ENCODE measurements around the gene TCOF1.
"Not testable (repeated sequence)": the region's sequence is repeated elsewhere in the genome, so short reads cannot be mapped to it uniquely, and the experiment has no call there.

Gene TCOF1

DNA sequence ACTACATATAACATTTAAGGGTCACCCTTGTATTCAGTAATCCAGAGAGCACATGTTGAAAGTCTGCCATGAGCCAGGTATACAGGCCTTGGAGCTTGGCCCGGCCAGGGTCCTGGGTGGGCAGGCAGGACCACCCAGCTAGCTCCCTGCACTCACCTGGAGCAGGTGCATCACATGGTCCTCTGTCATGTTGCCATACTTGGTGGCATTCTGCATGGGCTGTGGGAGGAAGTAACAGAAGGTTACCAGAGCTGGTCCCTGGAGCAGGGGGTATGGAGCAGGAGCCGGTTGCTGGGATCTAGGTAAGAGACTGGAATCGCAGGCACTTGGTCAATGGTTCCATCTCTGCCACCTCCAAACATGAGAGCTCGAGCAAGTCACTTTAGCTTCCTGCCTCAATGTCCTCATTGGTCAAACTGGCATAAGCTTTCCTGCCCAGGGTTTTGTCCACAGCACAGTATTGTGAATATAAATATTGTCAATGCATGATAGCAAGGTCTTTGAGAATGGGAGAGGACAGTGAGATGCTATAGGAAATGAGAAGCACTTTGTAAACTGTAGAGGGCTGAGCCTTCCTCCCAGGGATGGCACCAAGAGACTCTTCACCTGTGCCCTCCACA, 48.7 kb downstream of the TCOF1 start:
- ATAC-seq = no peak

- no peak for ATAC-seq
Measured at GRCh38 chr5:150406723-150407095, 49.2 kb downstream of the TCOF1 start.

GRCh38 chr5:150407096-150407720, 49.7 kb downstream of the TCOF1 start:
- no peak for ATAC-seq

- ATAC-seq = no peak
Measured at GRCh38 chr5:150408231-150408943, 50.9 kb downstream of the TCOF1 start.

DNA sequence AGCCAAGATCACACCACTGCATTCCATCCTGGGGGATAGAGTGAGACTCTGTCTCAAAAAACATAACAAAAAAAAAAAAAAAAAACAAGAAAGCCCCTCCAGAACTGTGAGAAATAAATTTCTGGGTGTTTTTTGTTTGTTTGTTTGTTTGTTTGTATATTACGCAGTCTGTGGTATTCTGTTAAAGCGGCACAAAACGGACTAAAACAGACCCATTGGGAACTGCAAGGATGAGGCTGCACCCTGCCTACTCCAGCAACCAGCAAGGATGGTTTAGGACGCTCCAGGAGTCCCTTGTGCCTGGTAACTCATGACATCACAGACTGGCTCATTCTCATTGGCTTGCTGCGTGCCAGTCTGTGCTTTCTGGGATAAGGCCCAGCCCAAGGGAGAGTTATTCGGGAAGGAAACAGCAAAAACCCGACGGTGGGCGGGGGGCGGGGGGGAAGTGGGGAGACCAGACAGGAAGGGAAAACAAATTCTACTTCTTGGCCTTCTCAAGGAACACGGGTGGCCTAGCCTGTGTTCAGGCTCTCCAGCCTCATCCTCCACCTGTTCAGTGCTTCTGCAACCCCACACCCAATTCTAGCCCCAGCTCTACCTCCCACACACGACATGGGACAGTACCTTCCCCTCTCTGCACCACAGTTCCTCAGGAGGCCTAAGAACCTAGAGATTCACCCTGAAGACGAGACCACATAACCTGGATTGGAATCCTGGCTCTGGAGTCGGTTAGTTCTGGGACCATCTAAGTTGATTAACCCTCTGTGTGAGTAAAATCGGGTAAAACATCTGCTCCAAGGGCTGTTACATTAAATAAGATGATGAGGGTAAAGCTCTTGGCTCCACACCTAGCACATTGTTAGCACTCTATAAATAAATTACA, 52.4 kb downstream of the TCOF1 start:
- peak in 1 of 2 donors; percentile 19 for ATAC-seq

- ATAC-seq = peak; percentile 33 to 43
Measured at GRCh38 chr5:150410524-150411244, 53.2 kb downstream of the TCOF1 start.

GRCh38 chr5:150411245-150411979, 53.9 kb downstream of the TCOF1 start:
- peak; percentile 19 for ATAC-seq

- ATAC-seq = peak; percentile 87
Measured at GRCh38 chr5:150412319-150413175, 55.0 kb downstream of the TCOF1 start, which contains the start of gene CD74. TSS of gene CD74 (minus strand) at chr5:150412910. CDS start at chr5:150412749, 161 bp downstream.

GRCh38 chr5:150413176-150413901, 55.8 kb downstream of the TCOF1 start:
- no peak for ATAC-seq

DNA sequence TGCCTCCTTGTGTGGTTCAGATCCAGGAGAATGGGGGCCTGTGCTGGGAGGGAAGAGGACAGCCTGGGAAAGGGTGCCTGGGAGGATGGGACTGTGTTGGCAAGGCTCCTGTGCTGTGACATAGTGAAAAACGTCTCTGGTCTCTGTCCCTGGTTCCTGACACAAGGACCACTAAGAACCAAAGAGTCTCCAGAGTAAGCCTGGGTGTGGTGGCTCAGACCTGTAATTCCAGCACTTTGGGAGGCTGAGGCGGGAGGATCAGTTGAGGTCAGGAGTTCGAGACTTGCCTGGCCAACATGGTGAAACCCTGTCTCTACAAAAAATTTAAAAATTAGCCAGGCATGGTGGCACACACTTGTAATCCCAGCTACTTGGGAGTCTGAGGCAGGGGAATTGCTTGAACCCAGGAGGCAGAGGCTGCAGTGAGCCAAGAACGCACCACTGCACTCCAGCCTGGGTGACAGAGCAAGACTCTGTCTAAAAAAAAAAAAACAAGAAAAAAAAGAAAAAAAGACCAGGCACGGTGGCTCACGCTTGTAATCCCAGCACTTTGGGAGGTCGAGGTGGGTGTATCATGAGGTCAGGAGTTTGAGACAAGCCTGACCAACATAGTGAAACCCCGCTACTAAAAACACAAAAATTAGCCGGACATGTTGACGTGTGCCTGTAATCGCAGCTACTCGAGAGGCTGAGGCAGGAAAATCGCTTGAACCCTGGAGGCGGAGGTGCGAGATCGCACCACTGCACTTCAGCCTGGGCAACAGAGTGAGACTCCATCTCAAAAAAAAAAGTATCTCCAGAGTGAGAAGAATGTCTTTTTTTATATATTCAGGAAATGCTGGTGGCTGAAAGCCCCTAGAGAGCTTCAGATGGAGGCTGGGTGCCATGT, 56.6 kb downstream of the TCOF1 start:
- not testable (repeated sequence) for ATAC-seq

- ATAC-seq = no peak
Measured at GRCh38 chr5:150419630-150420270, 62.3 kb downstream of the TCOF1 start.

- ATAC-seq = no peak
Measured at GRCh38 chr5:150422075-150422474, 64.6 kb downstream of the TCOF1 start.

- no peak for ATAC-seq
Measured at GRCh38 chr5:150422758-150423157, 65.3 kb downstream of the TCOF1 start.

DNA sequence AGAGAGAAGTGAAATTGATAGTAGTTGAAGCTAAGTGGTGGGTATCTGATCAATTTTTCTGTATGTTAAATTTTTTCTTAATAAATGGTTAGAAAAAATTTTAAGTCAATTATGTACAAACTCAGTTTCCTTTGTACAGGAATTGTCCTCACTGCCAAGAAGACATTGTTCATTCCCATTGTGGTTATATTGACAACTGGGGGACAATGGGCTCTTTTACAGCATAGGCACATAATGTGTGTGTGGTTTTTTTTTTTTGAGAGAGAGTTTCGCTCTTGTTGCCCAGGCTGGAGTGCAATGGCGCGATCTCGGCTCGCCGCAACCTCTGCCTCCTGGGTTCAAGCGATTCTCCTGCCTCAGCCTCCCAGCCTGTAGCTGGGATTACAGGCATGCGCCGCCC, 68.7 kb downstream of the TCOF1 start:
- not testable (repeated sequence) for ATAC-seq

DNA sequence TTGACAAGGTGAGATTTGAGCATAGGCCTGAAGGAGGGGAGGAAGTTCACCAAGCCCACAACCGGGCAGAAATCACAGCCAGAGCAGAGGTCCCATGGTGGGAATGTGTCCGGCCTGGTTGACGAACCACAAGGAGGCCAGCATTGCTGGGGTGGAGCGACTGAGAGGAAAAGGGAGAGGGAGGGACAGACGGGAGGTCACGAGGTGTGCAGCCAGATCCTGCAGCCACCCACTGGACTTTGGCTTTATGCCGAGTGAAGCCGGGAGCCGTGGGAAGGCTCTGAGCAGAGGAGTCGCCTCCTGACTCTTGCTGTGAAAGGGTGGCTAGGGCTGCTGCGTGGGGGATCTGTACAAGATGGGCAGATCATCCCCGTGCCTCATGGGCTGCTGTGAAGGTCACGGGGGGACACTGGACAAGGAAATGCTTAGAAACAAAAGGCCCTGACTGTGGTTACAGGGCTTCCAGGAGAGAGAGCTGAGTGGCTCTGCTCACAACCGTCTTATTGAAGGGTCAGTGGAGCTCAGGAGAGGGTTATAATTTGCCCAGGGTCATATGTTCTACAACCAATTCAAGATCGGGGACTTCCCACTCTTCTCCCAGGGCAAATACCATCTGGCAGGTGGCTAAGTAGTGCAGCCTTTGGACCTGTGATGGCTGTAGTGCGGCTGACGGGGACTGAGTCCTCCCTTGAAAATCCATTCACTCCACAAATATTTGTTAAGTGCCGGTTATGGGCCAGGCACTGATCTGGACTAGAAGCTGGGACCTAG, 70.8 kb downstream of the TCOF1 start:
- no peak for ATAC-seq

- no peak for ATAC-seq
Measured at GRCh38 chr5:150428978-150429377, 71.5 kb downstream of the TCOF1 start.

- peak in 1 of 2 donors; percentile 20 for ATAC-seq
Measured at GRCh38 chr5:150429410-150429873, 71.9 kb downstream of the TCOF1 start.
